ENCODE measurements around the gene NIN.
A peak's percentile ranks its signal among the peaks of the same experiment; 100 is the strongest.

NIN gene

DNA sequence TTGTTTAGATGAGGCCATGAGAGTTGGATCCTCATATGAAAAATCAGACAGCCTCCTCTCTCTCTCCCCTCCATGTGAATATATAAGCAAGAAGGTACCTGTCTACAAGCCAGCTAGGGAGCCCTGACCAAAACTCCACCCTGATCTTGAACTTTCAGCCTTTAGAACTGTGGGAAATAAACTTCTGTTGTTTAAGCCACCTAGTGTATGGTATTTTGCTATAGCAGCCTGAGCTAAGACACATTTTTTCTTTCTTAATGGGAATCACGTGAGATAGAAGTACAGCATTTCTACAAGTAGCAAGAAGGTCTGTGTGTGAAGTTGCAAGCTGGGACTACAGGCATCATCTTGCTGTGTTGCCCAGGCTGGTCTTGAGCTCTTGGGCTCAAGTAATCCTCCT, 24.6 kb upstream of the NIN start:
- TF ChIP-seq, protein P1, sequence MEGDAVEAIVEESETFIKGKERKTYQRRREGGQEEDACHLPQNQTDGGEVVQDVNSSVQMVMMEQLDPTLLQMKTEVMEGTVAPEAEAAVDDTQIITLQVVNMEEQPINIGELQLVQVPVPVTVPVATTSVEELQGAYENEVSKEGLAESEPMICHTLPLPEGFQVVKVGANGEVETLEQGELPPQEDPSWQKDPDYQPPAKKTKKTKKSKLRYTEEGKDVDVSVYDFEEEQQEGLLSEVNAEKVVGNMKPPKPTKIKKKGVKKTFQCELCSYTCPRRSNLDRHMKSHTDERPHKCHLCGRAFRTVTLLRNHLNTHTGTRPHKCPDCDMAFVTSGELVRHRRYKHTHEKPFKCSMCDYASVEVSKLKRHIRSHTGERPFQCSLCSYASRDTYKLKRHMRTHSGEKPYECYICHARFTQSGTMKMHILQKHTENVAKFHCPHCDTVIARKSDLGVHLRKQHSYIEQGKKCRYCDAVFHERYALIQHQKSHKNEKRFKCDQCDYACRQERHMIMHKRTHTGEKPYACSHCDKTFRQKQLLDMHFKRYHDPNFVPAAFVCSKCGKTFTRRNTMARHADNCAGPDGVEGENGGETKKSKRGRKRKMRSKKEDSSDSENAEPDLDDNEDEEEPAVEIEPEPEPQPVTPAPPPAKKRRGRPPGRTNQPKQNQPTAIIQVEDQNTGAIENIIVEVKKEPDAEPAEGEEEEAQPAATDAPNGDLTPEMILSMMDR (conservative IDR thresholded peaks at IDR 0.05; ENCODE audit: low read depth, low read length), result peak; percentile 28
- DNase-seq (ENCODE audit: low read depth), result no peak

DNA sequence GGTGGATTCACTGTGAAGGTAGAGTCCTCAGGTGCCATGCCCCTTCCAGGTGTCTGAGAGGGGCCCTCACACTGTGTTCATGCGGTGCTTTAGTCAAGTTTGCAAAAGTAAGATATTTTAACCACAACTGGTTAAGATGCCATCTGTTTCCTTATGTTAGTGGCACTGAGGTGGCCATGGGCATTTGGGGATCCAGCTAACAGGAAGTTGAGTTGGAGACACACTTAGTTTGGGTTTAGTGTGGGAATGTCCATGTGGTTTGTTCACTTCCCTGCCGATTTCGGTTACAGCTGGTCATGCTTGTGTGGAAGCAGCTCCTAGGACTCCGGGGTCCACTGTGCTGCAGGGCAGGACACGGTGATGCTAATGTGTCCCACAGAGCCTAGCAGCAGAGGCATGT, 23.6 kb upstream of the NIN start:
- no peak for DNase-seq (ENCODE audit: low read depth)
- no peak overlapping the region for H3K4me3 ChIP-seq (ENCODE audit: low read length)
- TF ChIP-seq, protein P1 (conservative IDR thresholded peaks at IDR 0.05; ENCODE audit: low read depth, low read length), result no peak

More for the DNA sequence above, 24.6 kb upstream of the NIN start:
- H3K4me3 ChIP-seq (ENCODE audit: low read length), result no peak overlapping the region

DNA sequence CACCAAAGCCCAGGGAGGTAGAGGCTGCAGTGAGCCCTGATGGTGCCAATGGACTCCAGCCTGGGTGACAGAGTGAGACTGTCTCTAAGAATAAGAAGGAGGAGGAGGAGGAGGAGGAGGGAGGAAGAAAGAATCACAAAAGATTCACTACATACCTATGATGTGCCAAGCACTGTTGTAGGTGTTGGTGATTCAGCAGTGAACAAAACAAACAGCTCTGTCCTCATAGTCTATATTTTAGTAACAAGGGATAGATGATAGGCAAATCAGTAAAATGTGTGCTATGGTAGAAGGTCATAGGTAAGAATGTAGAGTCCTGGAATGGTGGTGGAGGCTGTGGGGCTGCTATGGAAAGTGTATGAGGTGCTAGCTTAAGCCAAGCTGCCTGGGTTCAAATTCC, 22.9 kb upstream of the NIN start:
- H3K4me3 ChIP-seq (ENCODE audit: low read length), result no peak overlapping the region
- TF ChIP-seq, protein P1 (conservative IDR thresholded peaks at IDR 0.05; ENCODE audit: low read depth, low read length), result no peak
- DNase-seq (ENCODE audit: low read depth), result no peak

DNA sequence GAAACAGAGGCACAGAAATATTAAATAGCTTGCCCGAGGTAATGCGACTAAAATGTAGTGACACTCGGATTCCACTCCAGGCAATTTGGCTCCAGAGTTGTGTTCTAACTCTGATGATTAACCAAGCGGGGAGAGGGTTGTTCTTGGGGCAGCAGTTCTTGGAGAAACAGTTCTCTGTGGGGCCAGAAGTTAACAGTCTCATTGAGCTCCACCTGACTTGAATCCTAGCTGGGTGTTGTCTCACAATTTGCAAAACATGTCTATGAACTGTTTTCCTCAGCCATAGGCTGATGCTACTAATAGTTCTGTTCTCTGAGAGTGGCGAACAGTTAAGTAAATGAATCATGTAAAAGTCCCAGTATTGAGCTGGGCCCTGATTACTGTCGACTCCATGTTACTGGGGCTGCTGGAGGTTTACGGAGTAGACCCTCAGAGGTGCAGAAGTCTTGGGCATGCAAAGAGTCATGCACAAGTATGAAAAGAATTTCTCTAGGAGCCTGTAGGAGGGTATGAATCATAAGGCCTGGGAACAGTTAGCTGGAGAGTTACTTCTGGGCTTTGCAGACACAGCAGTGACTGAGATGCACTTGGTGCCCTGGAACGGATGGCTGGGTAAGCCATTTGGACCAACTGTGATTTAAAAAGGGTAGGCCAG, 15.4 kb upstream of the NIN start:
- TF ChIP-seq, protein P1 (conservative IDR thresholded peaks at IDR 0.05; ENCODE audit: low read depth, low read length), result no peak
- H3K4me3 ChIP-seq (ENCODE audit: low read length), result no peak overlapping the region
- DNase-seq (ENCODE audit: low read depth), result peak; percentile 75

DNA sequence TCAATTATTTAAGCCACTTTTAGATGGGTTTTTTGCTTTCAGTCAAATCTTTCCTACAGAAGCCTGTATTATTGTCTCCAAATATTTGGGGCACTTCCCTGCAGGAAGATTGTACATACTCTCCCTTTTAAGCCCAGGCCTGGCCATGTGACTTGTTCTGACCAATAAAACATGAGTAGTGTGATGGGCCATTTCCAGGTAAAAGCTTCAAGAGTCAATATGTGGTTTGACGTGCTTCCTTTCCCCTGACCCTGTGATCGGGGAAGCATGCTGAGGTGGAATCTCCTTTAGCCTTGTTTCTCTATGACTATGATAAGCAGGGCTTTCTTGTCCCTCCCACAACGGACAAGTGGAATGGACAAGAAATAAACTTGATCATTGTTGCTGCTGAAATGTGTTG, 14.2 kb upstream of the NIN start:
- no peak overlapping the region for H3K4me3 ChIP-seq (ENCODE audit: low read length)
- no peak for DNase-seq (ENCODE audit: low read depth)
- TF ChIP-seq, protein P1 (conservative IDR thresholded peaks at IDR 0.05; ENCODE audit: low read depth, low read length), result no peak

DNA sequence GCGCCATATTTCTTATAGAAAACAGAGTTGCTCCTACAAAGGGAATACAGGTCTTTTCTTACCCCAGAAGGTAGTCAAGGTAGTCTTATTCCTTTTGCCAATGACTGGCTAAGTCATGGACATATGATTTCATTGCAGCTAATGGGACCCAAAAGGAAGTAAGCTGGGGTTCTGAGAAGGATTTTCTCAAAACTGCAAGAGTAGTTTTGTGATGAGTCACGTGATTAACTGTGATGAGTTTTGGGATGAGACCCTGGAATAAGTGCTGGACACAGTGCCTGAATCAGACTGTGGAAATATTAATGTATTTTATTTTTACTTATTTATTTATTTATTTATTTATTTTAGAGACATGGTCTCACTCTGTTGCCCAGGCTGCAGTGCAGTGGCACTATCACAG, 13.4 kb upstream of the NIN start:
- no peak overlapping the region for H3K4me3 ChIP-seq (ENCODE audit: low read length)
- DNase-seq (ENCODE audit: low read depth), result no peak
- TF ChIP-seq, protein P1 (conservative IDR thresholded peaks at IDR 0.05; ENCODE audit: low read depth, low read length), result no peak

DNA sequence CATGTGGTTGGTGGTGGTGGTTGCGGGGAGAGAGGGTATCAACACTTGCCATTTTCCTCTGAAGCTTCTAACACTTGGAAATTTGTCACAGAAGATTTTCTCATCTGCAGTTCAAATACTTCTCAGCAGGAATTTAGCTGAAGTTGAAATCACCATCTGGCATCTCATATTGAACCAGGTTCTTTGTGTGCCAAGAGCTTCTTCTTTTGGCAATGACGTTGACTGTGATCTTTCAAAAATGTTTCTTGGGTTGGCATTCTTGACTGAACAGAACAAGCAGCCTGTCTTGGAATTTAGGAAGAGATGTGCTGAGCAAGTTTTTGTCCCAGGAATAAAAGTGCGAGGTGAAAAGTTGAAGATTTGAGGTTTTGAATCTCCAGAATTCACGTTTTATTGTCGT, 8.7 kb upstream of the NIN start:
- DNase-seq (ENCODE audit: low read depth), result no peak
- H3K4me3 ChIP-seq (ENCODE audit: low read length), result no peak overlapping the region
- TF ChIP-seq, protein P1 (conservative IDR thresholded peaks at IDR 0.05; ENCODE audit: low read depth, low read length), result no peak
